Putamen (tissue), 1 donor: ENCODE results near the gene DAND5.
"Not testable (repeated sequence)": the region's sequence is repeated elsewhere in the genome, so short reads cannot be mapped to it uniquely, and the experiment has no call there.

ENCODE experiments used
- DNase-seq: peaks from one replicate; pipeline ENCODE4 v3.0.0-alpha.2; 2016; ENCODE audit warnings: low spot score

The DAND5 gene

GRCh38 chr19:12967907-12968306 lies 1.5 kb upstream of the DAND5 start:
- no peak for DNase-seq

- DNase-seq = peak; percentile 60
Observed at GRCh38 chr19:12970070-12970820, 869 bp downstream of the DAND5 start.

GRCh38 chr19:12973236-12973635 lies 3.9 kb downstream of the DAND5 start:
- DNase-seq = no peak

DNA sequence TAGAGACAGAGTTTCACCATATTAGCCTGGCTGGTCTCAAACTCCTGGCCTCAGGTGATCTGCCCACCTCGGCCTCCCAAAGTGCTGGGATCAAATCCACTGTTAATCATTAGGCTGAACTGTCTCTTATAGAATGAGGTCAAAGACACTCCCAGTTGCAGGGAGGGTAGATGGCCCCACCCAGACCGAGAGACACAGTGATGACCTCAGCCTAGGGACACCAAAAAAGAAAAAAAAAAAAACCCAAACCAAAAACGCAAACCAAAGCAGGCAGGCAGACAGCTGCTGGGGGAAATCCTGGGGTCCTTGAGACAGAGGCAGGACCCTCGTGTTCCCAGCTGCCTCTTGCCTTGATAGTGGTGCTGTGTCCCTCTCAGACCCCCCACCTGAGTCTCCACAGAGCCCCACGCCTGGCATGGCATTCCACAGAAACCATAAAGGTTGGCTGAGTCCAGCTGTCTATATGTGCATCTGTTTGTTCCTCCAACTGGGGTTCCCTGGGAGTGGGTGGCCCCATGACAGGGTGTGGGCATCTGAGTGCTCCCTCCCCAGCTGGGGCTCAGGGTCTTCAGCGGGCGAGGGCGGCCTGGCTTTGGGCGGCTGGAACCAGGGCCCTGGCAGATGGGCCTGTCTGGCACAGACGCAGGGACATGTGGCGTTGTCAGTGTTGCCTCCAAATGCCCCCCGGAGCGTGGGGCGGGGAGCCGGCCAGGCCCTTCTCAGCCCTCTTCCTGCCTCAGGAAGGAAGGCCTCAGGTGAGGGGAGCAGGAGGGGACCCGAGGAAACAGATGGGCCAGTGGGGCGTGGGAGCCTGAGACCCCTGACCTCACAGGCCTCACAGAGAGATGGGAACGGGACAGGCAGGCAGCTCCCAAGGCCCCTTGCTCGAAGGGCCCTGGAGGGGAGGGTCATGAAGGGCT lies 5.2 kb downstream of the DAND5 start:
- DNase-seq = no peak

- no peak for DNase-seq
Observed at GRCh38 chr19:12975221-12975741, 5.9 kb downstream of the DAND5 start.

- DNase-seq = not testable (repeated sequence)
Observed at GRCh38 chr19:12976109-12976508, 6.7 kb downstream of the DAND5 start.

DNA sequence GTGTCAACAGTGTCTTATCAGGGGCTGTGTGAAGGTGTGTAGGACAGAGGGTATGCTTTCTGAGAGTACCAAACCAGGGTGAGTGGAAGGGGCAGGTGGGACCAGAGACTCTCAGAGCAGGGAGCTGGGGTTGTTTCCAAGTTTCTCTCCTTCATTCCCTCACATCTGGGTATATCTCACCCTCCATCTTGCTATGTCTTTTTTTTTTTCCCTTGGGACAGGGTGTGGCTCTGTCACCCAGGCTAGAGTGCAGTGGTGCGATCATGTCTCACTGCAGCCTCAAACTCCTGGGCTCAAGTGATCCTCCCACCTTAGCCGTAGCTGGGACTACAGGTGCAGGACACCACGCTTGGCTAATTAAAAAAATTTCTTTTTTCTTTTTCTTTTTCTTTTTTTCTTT lies 10.6 kb downstream of the DAND5 start:
- no peak for DNase-seq

DNA sequence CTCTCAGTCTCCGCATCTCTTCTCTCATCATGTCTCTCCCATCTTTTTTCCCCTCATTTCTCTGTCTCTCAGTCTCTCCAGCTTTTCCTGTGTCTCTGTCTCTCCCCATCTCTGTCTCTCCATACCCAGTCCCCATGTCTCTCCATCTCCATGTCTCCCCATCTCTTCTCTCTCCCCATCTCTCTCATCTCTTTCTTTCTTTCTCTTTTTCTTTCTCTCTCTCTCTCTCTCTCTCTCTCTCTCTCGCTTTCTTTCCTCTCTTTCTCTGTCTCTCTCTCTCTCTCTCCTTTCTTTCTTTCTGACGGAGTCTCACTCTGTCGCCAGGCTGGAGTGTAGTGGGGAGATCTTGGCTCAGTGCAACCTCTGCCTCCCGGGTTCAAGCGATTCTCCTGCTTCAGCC lies 13.3 kb downstream of the DAND5 start:
- DNase-seq = no peak

DNA sequence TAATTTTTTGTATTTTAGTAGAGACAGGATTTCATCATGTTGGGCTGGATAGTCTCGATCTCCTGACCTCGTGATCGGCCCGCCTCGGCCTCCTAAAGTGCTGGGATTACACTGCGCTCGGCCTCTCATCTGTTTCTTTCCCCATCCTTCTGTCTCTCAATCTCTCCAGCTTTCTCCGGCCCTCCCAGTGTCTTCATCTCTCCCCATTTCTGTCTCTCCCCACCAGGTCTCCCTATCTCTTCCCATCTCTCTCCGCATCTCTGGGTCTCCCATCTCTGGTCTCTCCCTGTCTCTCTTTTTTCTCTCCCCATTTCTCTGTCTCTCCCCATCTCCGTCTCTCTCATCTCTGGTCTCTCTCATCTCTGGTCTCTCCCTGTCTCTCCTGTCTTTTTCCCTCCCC lies 13.7 kb downstream of the DAND5 start:
- DNase-seq = no peak

DNA sequence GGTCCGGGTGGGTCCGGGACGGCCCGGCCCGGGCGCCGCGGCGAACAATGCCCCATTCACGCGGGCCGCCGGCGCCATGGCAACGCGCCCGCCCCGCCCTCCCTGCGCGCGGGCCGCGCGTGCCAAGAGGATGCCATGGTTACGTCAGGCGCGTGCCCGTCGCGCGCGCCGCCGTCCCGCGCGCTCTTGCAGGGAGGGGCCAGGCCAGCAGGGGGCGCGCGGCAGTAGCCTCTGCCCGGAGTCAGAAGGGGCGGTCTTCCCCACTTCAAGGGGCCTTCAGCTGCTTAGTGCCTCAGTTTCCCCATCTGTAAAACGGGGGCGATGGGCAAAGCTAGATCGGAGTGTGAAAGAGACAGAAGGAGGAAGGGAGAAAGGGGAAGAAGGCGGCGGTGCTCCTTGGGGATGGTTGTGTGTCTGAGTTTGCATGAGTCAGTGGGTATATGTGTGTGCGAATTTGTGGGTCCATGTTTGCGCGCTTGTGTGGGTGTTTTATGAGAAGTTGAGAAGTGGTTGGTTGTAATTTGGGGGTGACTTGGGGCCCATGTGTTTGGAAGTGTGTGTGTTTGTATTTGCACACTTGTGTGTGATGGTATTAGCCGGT lies 14.3 kb downstream of the DAND5 start:
- DNase-seq = peak; percentile 85

DNA sequence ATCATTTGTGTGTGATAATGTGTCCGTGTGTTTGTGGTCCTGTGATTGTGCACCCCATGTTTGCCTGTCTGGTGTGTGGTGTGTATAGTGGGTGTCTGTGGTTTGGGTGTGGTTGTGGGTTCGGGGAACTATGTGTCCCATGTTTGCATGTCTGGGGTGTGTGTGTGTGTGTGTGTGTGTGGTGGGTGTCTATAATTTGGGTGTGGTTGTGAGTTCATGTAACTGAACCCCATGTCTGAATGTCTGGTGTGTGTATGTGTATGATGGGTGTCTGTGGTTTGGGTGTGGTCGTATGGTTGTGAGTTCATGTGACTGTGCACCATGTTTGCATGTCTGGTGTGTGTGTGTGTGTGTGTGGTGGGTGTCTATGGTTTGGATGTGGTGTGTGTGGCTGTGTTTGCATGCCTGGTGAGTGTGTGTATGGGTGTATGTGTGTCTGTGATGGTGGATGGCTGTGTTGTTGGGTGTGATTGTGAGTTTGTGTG lies 14.8 kb downstream of the DAND5 start:
- no peak for DNase-seq

DNA sequence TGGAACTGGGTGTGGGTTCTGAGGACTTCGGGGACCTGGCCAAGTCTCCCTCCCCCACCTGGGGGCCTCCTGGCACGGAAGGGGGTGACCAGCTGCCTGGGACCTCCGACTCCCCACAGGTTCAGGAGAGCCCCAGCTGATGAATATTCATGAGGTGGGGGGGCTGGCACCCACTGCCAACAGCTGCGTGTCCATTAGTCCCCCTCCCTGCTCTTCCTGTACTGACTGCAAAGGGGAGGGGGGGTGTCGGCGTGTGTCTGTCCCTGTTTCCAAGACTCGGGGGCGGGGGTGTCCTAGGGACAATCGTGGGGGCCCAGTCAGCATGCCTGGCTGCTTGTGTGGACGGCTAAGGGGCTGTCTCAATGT lies 15.3 kb downstream of the DAND5 start:
- peak; percentile 61 for DNase-seq

DNA sequence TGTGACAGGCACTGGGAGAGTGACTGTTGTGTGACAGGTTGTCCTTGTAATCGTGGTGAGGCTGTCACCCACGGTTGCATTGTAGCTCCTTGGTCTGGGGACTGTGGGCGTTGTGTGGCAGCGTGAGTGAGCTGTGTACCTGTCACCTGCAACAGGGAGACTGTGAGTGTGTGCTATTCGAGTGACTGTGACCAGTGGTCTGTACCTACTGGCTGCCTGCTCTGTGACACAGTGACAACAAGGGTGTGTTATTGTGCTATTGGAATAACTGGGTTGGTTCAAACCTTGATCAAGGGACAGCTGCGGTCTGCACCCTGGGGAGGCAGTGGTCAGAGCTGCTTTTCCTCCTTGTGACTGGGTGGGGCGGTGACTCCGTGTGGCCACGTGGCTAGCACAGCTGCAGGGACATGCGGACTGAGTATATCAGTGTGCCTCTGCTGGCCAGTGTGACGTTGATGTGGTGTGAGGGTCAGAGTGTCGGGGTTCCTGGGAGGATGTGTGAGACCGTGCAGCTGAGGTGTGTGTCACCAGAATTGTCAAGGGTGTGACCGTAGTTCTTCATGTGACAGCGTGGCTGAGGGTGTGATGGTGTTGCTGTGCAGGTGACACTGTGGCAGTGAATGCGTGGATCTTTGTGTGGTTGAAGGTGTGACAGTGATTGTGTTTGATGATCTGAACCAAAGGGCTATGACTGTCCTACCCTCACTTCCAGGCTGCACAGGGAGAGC lies 15.8 kb downstream of the DAND5 start:
- peak; percentile 91 for DNase-seq

- DNase-seq = no peak
Observed at GRCh38 chr19:12986726-12987125, 17.4 kb downstream of the DAND5 start.

- no peak for DNase-seq
Observed at GRCh38 chr19:12987190-12987589, 17.8 kb downstream of the DAND5 start.

DNA sequence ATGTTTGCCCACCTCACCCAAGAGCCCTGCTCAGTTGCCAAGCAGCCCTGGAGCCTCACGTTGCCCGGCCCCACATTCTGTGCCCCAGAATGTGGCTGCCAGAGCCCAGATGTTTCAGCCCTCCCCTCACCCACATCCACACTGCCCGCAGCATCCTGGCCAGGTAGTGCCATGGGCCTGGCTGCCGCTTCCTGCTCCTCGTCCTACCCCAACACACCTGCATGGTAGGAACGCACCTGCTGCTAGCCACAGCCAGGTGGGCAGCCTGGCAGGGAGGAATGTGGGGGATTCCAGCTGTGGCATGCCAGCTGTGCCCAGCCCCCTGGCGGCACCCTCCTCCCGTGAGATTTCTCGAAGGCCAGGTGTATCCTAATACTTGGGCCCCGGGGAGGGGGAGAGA lies 18.4 kb downstream of the DAND5 start:
- DNase-seq = no peak

DNA sequence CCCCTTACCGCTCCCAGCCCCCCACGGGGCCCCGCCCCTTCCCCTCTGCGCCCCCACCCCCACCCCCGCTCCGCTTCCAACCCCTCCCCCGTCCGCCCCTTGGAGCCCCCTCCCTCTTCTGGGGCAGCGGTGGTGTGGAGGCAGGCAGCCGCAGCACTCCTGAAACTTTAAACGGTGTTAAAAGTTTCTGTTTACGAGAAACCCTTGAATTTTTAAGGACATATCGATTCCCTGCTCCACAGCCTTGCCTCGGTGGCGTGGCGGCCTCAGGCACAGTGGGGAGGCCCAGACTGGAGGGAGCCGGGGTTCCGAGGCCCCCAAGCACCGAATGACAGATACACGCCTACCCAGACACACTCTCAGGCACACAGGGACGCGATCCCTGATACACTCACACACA lies 21.1 kb downstream of the DAND5 start:
- DNase-seq = no peak

DNA sequence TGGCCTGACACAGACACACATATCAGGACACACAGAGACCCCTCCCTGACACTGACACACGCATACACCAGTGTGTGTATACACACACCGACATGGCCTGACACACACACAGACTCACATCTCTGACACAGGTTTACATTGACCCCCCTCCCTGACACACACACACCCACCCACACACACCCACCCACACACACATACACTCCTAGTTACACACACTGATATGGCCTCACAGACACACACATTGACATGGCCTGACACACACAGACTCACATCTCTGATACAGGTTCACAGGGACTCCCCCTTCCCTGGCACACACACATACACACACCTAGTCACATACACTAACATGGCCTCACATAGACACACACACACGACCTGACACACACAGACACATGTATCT lies 21.5 kb downstream of the DAND5 start:
- no peak for DNase-seq

DNA sequence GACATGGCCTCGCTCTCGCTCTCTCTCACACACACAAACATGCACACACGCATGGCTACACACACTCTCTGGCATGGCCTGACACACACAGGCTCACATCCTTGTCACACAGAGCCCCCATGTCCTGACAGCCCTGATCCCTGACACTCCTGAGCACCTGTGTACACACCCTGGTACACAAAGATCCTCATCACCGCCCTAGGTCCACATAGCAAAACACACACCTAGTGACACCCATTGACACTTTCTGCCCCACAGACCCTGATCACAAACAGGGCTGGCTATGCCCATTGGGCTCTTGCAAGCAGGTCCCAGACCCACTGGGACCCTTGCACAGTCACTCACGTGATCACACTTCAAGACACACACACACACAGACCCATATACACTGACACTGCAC lies 21.9 kb downstream of the DAND5 start:
- no peak for DNase-seq

DNA sequence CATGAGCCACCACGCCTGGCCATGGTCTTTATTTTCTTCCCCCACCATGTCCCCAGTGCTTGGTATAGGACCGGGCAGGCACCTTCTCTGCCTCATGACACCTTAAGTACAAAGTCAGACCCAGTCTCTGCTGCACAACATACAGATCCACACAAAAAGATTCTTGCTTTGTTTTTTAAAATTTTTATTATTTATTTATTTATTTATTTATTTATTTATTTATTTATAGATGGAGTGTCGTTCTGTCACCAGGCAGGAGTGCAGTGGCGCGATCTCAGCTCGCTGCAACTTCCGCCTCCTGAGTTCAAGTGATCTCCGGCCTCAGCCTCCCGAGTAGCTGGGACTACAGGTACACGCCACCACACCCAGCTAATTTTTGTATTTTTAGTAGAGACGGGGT lies 23.4 kb downstream of the DAND5 start:
- no peak for DNase-seq

DNA sequence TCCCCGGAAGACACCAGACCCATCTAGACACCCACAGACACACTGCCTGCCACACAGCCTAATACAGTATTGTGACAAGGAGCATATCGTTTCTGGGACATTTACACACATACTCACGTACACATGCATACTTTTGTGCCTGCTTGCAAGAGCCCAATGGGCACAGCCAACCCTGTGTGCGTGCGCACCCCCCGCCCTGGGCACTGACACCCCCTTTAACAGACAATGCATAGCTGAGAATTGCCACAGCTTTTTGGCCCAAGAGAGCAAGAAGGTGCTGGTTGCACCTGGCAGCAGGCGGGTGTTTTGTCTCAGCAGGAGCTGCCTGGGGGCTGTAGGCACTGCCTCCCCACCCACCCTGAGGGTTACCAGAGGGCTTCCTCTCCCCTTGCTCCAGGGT lies 24.2 kb downstream of the DAND5 start:
- no peak for DNase-seq
